Liver (tissue), 3 donors: Measurements from ENCODE around the gene FKBP1A.

ENCODE experiments used
- ATF3 ChIP-seq: IDR thresholded peaks from 2 replicates; pipeline ENCODE4 v1.6.1; 2016; ENCODE audit warnings: antibody characterized with exemption
- FOXA1 ChIP-seq: IDR thresholded peaks from 2 replicates; pipeline ENCODE4 v1.6.1; 2016; ENCODE audit warnings: antibody characterized with exemption
- JUND ChIP-seq, 2 donors: IDR thresholded peaks; 2 replicates each; pipeline ENCODE4 v1.6.1; 2016; ENCODE audit warnings: antibody characterized with exemption in 2 of 2
- MAX ChIP-seq: IDR thresholded peaks from 2 replicates; pipeline ENCODE4 v1.6.1; 2016; ENCODE audit warnings: antibody characterized with exemption
- RAD21 ChIP-seq, 2 donors: IDR thresholded peaks; 2 replicates each; pipeline ENCODE4 v1.6.1; 2016; ENCODE audit warnings: antibody characterized with exemption in 2 of 2, mild to moderate bottlenecking in 2 of 2
- SP1 ChIP-seq: IDR thresholded peaks from 2 replicates; pipeline ENCODE4 v1.6.1; 2018; ENCODE audit warnings: antibody characterized with exemption, mild to moderate bottlenecking
- TAF1 ChIP-seq: conservative IDR thresholded peaks from 2 replicates; pipeline ENCODE4 v1.6.1; 2016; ENCODE audit warnings: antibody characterized with exemption, mild to moderate bottlenecking
- YY1 ChIP-seq: IDR thresholded peaks from 2 replicates; pipeline ENCODE4 v1.6.1; 2016; ENCODE audit warnings: antibody characterized with exemption, mild to moderate bottlenecking
- TF ChIP-seq, protein P1 (sequence below): fragments of 150-350 bp; IDR thresholded peaks from 2 replicates; pipeline ENCODE4 v1.5.1; 2017; ENCODE audit warnings: improper control_type of control experiment, low read depth, low read length; ENCODE audit not compliant: missing input control
- TF ChIP-seq, protein P2 (sequence below): IDR thresholded peaks from 2 replicates; pipeline ENCODE4 v1.6.1; 2016; ENCODE audit warnings: antibody characterized with exemption, mild to moderate bottlenecking
- TF ChIP-seq, protein P3 (sequence below): IDR thresholded peaks from 2 replicates; pipeline ENCODE4 v1.6.1; 2016; ENCODE audit warnings: antibody characterized with exemption
- donor health status: healthy.
- donor health status: healthy.

GRCh38 chr20:1438361-1438760 is 45.5 kb upstream of the FKBP1A start:
- TF ChIP-seq, protein P1, sequence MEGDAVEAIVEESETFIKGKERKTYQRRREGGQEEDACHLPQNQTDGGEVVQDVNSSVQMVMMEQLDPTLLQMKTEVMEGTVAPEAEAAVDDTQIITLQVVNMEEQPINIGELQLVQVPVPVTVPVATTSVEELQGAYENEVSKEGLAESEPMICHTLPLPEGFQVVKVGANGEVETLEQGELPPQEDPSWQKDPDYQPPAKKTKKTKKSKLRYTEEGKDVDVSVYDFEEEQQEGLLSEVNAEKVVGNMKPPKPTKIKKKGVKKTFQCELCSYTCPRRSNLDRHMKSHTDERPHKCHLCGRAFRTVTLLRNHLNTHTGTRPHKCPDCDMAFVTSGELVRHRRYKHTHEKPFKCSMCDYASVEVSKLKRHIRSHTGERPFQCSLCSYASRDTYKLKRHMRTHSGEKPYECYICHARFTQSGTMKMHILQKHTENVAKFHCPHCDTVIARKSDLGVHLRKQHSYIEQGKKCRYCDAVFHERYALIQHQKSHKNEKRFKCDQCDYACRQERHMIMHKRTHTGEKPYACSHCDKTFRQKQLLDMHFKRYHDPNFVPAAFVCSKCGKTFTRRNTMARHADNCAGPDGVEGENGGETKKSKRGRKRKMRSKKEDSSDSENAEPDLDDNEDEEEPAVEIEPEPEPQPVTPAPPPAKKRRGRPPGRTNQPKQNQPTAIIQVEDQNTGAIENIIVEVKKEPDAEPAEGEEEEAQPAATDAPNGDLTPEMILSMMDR = no peak
- TF ChIP-seq ATF3 = no peak
- TF ChIP-seq MAX = no peak
- no peak for TF ChIP-seq YY1
- TF ChIP-seq TAF1 = no peak
- TF ChIP-seq JUND (IDR thresholded peaks at IDR 0.05) = no peak
- TF ChIP-seq, protein P2, sequence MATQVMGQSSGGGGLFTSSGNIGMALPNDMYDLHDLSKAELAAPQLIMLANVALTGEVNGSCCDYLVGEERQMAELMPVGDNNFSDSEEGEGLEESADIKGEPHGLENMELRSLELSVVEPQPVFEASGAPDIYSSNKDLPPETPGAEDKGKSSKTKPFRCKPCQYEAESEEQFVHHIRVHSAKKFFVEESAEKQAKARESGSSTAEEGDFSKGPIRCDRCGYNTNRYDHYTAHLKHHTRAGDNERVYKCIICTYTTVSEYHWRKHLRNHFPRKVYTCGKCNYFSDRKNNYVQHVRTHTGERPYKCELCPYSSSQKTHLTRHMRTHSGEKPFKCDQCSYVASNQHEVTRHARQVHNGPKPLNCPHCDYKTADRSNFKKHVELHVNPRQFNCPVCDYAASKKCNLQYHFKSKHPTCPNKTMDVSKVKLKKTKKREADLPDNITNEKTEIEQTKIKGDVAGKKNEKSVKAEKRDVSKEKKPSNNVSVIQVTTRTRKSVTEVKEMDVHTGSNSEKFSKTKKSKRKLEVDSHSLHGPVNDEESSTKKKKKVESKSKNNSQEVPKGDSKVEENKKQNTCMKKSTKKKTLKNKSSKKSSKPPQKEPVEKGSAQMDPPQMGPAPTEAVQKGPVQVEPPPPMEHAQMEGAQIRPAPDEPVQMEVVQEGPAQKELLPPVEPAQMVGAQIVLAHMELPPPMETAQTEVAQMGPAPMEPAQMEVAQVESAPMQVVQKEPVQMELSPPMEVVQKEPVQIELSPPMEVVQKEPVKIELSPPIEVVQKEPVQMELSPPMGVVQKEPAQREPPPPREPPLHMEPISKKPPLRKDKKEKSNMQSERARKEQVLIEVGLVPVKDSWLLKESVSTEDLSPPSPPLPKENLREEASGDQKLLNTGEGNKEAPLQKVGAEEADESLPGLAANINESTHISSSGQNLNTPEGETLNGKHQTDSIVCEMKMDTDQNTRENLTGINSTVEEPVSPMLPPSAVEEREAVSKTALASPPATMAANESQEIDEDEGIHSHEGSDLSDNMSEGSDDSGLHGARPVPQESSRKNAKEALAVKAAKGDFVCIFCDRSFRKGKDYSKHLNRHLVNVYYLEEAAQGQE = no peak
- no peak for TF ChIP-seq SP1
- TF ChIP-seq, protein P3, sequence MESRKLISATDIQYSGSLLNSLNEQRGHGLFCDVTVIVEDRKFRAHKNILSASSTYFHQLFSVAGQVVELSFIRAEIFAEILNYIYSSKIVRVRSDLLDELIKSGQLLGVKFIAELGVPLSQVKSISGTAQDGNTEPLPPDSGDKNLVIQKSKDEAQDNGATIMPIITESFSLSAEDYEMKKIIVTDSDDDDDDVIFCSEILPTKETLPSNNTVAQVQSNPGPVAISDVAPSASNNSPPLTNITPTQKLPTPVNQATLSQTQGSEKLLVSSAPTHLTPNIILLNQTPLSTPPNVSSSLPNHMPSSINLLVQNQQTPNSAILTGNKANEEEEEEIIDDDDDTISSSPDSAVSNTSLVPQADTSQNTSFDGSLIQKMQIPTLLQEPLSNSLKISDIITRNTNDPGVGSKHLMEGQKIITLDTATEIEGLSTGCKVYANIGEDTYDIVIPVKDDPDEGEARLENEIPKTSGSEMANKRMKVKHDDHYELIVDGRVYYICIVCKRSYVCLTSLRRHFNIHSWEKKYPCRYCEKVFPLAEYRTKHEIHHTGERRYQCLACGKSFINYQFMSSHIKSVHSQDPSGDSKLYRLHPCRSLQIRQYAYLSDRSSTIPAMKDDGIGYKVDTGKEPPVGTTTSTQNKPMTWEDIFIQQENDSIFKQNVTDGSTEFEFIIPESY = no peak
- TF ChIP-seq RAD21 (IDR thresholded peaks at IDR 0.05) = no peak
- TF ChIP-seq FOXA1 = no peak
